Activated CD4-positive, alpha-beta T cell treated with anti-CD3 and anti-CD28 coated beads, Interleukin-2, amount 50 U/mL, for 24 hours (primary cell): ENCODE results near the gene TNKS1BP1.
A peak's percentile ranks its signal among the peaks of the same experiment; 100 is the strongest.
"Not testable (repeated sequence)": the region's sequence is repeated elsewhere in the genome, so short reads cannot be mapped to it uniquely, and the experiment has no call there.

Experiments used
- DNase-seq, 2 donors: peaks; one replicate each; pipeline ENCODE4 v3.0.0-alpha.2; 2020; ENCODE audit warnings: low read depth in 1 of 2, low spot score in 1 of 2

Gene TNKS1BP1

GRCh38 chr11:57294225-57295131 is 30.3 kb downstream of the TNKS1BP1 start:
- DNase-seq = no peak

- DNase-seq = no peak
Observed at GRCh38 chr11:57290288-57290687, 34.5 kb downstream of the TNKS1BP1 start.

- no peak for DNase-seq
Observed at GRCh38 chr11:57288771-57289579, 35.8 kb downstream of the TNKS1BP1 start.

- DNase-seq = no peak
Observed at GRCh38 chr11:57287884-57288283, 36.9 kb downstream of the TNKS1BP1 start.

- DNase-seq = no peak
Observed at GRCh38 chr11:57283231-57283990, 41.3 kb downstream of the TNKS1BP1 start.

GRCh38 chr11:57281546-57281945 is 43.2 kb downstream of the TNKS1BP1 start:
- DNase-seq = not testable (repeated sequence)

- DNase-seq = no peak
Observed at GRCh38 chr11:57279116-57279515, 45.6 kb downstream of the TNKS1BP1 start.

- DNase-seq = no peak
Observed at GRCh38 chr11:57278721-57279095, 46.0 kb downstream of the TNKS1BP1 start.

GRCh38 chr11:57277845-57278720 is 46.7 kb downstream of the TNKS1BP1 start:
- DNase-seq = peak; percentile 4 to 7

- no peak for DNase-seq
Observed at GRCh38 chr11:57276971-57277675, 47.6 kb downstream of the TNKS1BP1 start.

GRCh38 chr11:57276169-57276970 is 48.4 kb downstream of the TNKS1BP1 start:
- no peak for DNase-seq

- no peak for DNase-seq
Observed at GRCh38 chr11:57275582-57275981, 49.2 kb downstream of the TNKS1BP1 start.

- DNase-seq = no peak
Observed at GRCh38 chr11:57274904-57275498, 49.8 kb downstream of the TNKS1BP1 start.

GRCh38 chr11:57273448-57274058 is 51.2 kb downstream of the TNKS1BP1 start:
- no peak for DNase-seq

- no peak for DNase-seq
Observed at GRCh38 chr11:57269571-57270021, 55.2 kb downstream of the TNKS1BP1 start.

GRCh38 chr11:57266157-57266556 is 58.6 kb downstream of the TNKS1BP1 start:
- DNase-seq = no peak

GRCh38 chr11:57263351-57263750 is 61.4 kb downstream of the TNKS1BP1 start:
- no peak for DNase-seq

GRCh38 chr11:57262157-57262556 is 62.6 kb downstream of the TNKS1BP1 start:
- DNase-seq = no peak
